ENCODE data around the gene LYZL6. TPM values are rescaled to one million over a fixed set of nuclear protein-coding genes. Genes with fewer than 3 reads are reported as not detected.

Gene LYZL6
- total and polyA plus RNA-seq, 7 donors: not detected

- H3K36me3 ChIP-seq: no peaks in the 10 kb centered on the region
- intact Hi-C loops (cut with DNase I): no loop called here
- no peaks in the 10 kb centered on the region for H3K9me3 ChIP-seq
- TF ChIP-seq POLR2A (IDR thresholded peaks at IDR 0.05) (no peak), POLR2AphosphoS5 (IDR thresholded peaks at IDR 0.05) (no peak), EP300 (IDR thresholded peaks at IDR 0.05) (no peak)
- TF ChIP-seq, protein P1, sequence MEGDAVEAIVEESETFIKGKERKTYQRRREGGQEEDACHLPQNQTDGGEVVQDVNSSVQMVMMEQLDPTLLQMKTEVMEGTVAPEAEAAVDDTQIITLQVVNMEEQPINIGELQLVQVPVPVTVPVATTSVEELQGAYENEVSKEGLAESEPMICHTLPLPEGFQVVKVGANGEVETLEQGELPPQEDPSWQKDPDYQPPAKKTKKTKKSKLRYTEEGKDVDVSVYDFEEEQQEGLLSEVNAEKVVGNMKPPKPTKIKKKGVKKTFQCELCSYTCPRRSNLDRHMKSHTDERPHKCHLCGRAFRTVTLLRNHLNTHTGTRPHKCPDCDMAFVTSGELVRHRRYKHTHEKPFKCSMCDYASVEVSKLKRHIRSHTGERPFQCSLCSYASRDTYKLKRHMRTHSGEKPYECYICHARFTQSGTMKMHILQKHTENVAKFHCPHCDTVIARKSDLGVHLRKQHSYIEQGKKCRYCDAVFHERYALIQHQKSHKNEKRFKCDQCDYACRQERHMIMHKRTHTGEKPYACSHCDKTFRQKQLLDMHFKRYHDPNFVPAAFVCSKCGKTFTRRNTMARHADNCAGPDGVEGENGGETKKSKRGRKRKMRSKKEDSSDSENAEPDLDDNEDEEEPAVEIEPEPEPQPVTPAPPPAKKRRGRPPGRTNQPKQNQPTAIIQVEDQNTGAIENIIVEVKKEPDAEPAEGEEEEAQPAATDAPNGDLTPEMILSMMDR (IDR thresholded peaks at IDR 0.05): no peak
- no peak for DNase-seq
- H3K27ac ChIP-seq: no peak overlapping the region
- no peak overlapping the region for H3K4me3 ChIP-seq
- H3K4me1 ChIP-seq: no peaks in the 10 kb centered on the region
- 78 to 81% methylated on average over 2 of the region's 2 CpGs for WGBS, 2 donors
- H3K27me3 ChIP-seq: no peaks in the 10 kb centered on the region
These were observed 53.4 kb downstream of the LYZL6 start for GRCh38 chr17:35889818-35890773.

- DNase-seq: no peak
- Histone ChIP-seq H3K4me3 (no peak overlapping the region), H3K27ac (no peak overlapping the region), H3K4me1 (no peaks in the 10 kb centered on the region), H3K36me3 (no peaks in the 10 kb centered on the region), H3K27me3 (no peaks in the 10 kb centered on the region), H3K9me3 (no peaks in the 10 kb centered on the region)
- intact Hi-C loops (cut with DNase I): no loop called here
- no peak for TF ChIP-seq POLR2A (IDR thresholded peaks at IDR 0.05)
- no peak for TF ChIP-seq POLR2AphosphoS5 (IDR thresholded peaks at IDR 0.05)
- 78% methylated on average over 2 of the region's 2 CpGs for WGBS, 2 donors
These were observed 54.3 kb downstream of the LYZL6 start for GRCh38 chr17:35889241-35889640.

Small RNAs within 50 kb of the gene (small RNA-seq; reads per million reads assigned to genes)
- 37.2 to 997 (median 149) reads per million in 3 donors for gene RF00100

Other genes with a start within 250 kb of the LYZL6 start
- gene RASL10B, start 212.1 kb downstream of the LYZL6 start, total RNA-seq: 1 to 10 TPM; 3.6 to 5.5 (median 3.8) TPM
- gene RASL10B, start 212.1 kb downstream of the LYZL6 start, polyA plus RNA-seq: 1 to 10 TPM in 1 of 3 donors, under 1 TPM in 1, not detected in 1; 0.60 to 1.8 TPM
- not detected for gene GAS2L2, start 190.5 kb downstream of the LYZL6 start, total RNA-seq
- gene GAS2L2, start 190.5 kb downstream of the LYZL6 start, polyA plus RNA-seq: under 1 TPM in 1 of 3 donors, not detected in 2; 0.06 TPM
- gene C17orf50, start 182.8 kb downstream of the LYZL6 start, total RNA-seq: not detected
- gene C17orf50, start 182.8 kb downstream of the LYZL6 start, polyA plus RNA-seq: under 1 TPM in 1 of 3 donors, not detected in 2; 0.07 TPM
- 10 to 100 TPM; 15.8 to 60.8 (median 40.5) TPM for gene MMP28, start 148.1 kb downstream of the LYZL6 start, total RNA-seq
- gene MMP28, start 148.1 kb downstream of the LYZL6 start, polyA plus RNA-seq: 10 to 100 TPM; 24.0 to 52.9 (median 30.3) TPM
- gene TAF15, start 134.2 kb downstream of the LYZL6 start, total RNA-seq: 10 to 100 TPM; 58.1 to 85.9 (median 71.3) TPM
- gene TAF15, start 134.2 kb downstream of the LYZL6 start, polyA plus RNA-seq: 100 to 1,000 TPM in 1 of 3 donors, 10 to 100 TPM in 2; 55.9 to 147 (median 58.7) TPM
- gene HEATR9, start 74.8 kb downstream of the LYZL6 start, total RNA-seq: not detected
- under 1 TPM in 1 of 3 donors, not detected in 2; 0.06 TPM for gene HEATR9, start 74.8 kb downstream of the LYZL6 start, polyA plus RNA-seq
- 1 to 10 TPM in 3 of 4 donors, not detected in 1; 1.8 to 3.3 (median 2.4) TPM for gene CCL5, start 63.4 kb downstream of the LYZL6 start, total RNA-seq
- gene CCL5, start 63.4 kb downstream of the LYZL6 start, polyA plus RNA-seq: 10 to 100 TPM in 1 of 3 donors, 1 to 10 TPM in 2; 2.3 to 15.5 (median 3.6) TPM
- gene RDM1, start 12.9 kb downstream of the LYZL6 start, total RNA-seq: not detected
- gene RDM1, start 12.9 kb downstream of the LYZL6 start, polyA plus RNA-seq: 1 to 10 TPM in 1 of 3 donors, under 1 TPM in 1, not detected in 1; 0.92 to 3.6 TPM
- gene CCL16, start 37.8 kb upstream of the LYZL6 start, total RNA-seq: 1 to 10 TPM in 1 of 4 donors, not detected in 3; 1.1 TPM
- gene CCL16, start 37.8 kb upstream of the LYZL6 start, polyA plus RNA-seq: under 1 TPM in 1 of 3 donors, not detected in 2; 0.10 TPM
- gene CCL14, start 43.0 kb upstream of the LYZL6 start, total RNA-seq: 10 to 100 TPM; 13.0 to 30.0 (median 23.7) TPM
- gene CCL14, start 43.0 kb upstream of the LYZL6 start, polyA plus RNA-seq: 10 to 100 TPM in 1 of 3 donors, under 1 TPM in 1, not detected in 1; 0.60 to 14.2 TPM
- not detected for gene CCL15, start 57.8 kb upstream of the LYZL6 start, total RNA-seq
- gene CCL15, start 57.8 kb upstream of the LYZL6 start, polyA plus RNA-seq: 10 to 100 TPM; 30.1 to 37.2 (median 33.7) TPM
- gene CCL23, start 74.3 kb upstream of the LYZL6 start, total RNA-seq: 1 to 10 TPM in 3 of 4 donors, under 1 TPM in 1; 0.82 to 8.6 (median 4.2) TPM
- 10 to 100 TPM in 1 of 3 donors, not detected in 2; 18.6 TPM for gene CCL23, start 74.3 kb upstream of the LYZL6 start, polyA plus RNA-seq
- 1 to 10 TPM in 3 of 4 donors, not detected in 1; 1.4 to 2.9 (median 2.8) TPM for gene CCL18, start 120.6 kb upstream of the LYZL6 start, total RNA-seq
- 10 to 100 TPM in 1 of 3 donors, 1 to 10 TPM in 2; 1.8 to 52.7 (median 4.9) TPM for gene CCL18, start 120.6 kb upstream of the LYZL6 start, polyA plus RNA-seq
- gene CCL3, start 146.4 kb upstream of the LYZL6 start, total RNA-seq: 1 to 10 TPM in 3 of 4 donors, not detected in 1; 1.2 to 2.4 (median 1.4) TPM
- 10 to 100 TPM in 1 of 3 donors, 1 to 10 TPM in 2; 3.6 to 22.4 (median 9.6) TPM for gene CCL3, start 146.4 kb upstream of the LYZL6 start, polyA plus RNA-seq
- 1 to 10 TPM in 2 of 4 donors, under 1 TPM in 1, not detected in 1; 0.16 to 3.7 (median 1.1) TPM for gene CCL4, start 160.1 kb upstream of the LYZL6 start, total RNA-seq
- gene CCL4, start 160.1 kb upstream of the LYZL6 start, polyA plus RNA-seq: 10 to 100 TPM in 1 of 3 donors, 1 to 10 TPM in 2; 2.4 to 12.7 (median 5.1) TPM
- gene TBC1D3B, start 232.9 kb upstream of the LYZL6 start, total RNA-seq: 1 to 10 TPM in 3 of 4 donors, not detected in 1; 1.1 to 5.0 (median 1.5) TPM
- 1 to 10 TPM in 2 of 3 donors, not detected in 1; 2.7 to 4.8 TPM for gene TBC1D3B, start 232.9 kb upstream of the LYZL6 start, polyA plus RNA-seq

Data from sigmoid colon (tissue), 7 donors.